ENCODE results near the gene NKPD1.

The NKPD1 gene

DNA sequence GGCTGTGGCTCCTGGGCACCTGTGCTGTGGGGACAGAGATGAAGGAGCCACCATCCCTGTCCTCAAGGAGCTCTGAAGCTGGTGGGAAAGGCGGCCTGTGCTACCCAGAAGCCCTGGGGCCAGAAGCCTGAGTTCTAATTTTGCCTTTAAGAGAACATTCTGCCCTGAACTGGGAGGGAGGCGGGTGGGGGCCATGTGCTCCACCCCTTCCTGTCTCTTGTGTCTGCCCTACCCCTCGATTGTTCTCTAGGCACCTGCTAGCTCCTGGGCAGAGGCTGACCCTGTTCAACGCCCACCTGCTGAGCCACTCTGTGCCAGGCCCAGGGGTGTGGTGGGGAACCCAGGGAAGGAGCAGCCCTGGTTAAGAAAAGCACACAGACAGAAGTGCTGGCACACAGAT is 11.4 kb upstream of the NKPD1 start:
- DNase-seq: peak; percentile 28

DNA sequence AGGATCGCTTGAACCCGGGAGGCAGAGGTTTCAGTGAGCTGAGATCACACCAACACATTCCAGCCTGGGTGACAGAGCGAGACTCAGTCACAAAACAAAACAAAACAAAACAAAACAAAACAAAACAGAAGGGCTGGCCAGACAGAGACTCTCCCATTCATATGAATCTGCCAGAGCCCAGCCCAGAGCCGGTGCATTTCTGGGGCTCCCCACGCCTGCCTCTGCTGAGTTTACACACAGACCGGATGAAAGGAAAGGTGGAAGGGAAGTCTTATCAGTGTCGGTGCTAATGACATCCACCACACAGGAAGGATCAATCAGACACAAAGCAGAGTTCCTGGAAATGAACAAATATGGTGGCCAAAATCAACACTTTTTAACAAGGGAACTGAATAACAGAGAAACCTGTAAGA is 10.4 kb upstream of the NKPD1 start:
- peak; percentile 37 for DNase-seq

DNA sequence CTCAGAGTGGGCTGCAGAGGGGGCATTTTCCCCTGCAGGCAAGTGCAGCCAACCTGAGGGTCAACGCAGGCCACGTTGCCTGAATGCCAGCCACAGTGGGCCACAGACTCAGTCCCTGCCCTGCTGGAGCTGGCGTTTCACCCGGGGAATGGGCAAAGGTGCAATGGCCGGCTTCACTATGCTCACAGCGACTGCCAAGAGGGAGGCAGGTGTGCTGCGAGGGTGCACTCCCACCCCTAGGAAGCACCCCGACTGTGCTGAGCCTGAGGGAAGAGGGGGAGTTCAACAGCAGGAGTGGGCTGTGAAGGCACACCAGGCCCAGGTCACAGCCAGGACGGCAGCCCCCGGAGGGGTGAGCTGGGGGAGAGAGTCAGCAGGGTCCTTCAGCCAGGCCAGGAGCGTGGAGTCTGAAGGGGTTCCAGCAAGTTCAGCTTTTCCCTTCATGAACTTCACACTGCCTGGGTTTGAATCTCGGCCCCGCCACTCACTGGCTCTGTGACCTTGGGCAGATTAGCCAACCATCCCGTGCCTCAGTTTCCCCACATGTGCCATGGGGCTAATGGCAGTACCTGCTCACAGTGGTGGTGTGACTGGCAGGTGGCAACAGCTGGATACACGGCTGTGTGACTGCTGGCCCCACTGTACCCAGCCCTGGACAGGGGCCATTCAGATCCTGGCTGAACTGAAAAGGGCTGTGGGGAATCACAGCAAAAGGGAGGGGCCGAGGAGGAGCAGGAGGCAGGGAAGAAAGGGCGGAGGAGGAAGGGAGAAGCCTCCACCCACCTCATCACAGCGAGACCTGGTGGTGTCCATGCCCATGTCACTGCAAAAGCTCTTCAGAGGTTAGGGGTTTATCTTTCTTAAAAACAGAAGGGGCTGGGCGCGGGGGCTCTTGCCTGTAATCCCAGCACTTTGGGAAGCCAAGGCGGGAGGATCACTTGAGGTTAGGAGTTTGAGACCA is 9.6 kb upstream of the NKPD1 start:
- no peak for DNase-seq

GRCh38 chr19:45169602-45170001 is 8.8 kb upstream of the NKPD1 start:
- no peak for DNase-seq

DNA sequence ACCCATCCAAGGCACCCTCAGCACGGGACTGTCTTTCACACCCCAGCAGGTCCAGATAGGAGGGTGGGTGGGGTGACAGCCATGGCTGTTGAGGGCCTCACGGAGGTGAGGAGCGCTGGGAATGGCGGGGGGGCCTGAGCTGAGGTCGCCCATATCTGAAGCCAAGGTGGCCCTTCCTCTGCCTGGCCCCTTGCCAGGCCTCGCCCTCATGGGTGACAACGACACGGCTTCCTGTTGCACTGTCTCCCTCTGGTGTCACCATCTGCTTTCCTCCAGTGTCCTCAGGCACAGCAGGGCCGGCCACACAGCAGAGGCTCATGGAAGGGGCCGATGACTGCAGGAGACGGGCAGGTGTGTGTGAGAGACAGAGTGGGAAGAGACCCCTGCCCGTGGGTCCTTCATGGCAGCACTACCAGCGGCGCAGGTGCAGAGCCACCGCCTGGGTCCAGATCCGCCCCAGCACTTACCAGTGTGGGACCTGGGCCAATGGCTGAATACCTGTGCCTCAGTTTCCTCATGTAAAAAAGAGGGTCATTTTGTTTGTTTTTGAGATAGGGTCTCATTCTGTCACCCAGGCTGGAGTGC is 8.1 kb upstream of the NKPD1 start:
- DNase-seq: no peak

GRCh38 chr19:45166723-45167252 is 6.0 kb upstream of the NKPD1 start:
- DNase-seq: no peak

- no peak for DNase-seq
Observed at GRCh38 chr19:45164577-45165335, 4.0 kb upstream of the NKPD1 start.

GRCh38 chr19:45163751-45164460 is 3.1 kb upstream of the NKPD1 start:
- no peak for DNase-seq

- DNase-seq: no peak
Observed at GRCh38 chr19:45163156-45163555, 2.4 kb upstream of the NKPD1 start.

DNA sequence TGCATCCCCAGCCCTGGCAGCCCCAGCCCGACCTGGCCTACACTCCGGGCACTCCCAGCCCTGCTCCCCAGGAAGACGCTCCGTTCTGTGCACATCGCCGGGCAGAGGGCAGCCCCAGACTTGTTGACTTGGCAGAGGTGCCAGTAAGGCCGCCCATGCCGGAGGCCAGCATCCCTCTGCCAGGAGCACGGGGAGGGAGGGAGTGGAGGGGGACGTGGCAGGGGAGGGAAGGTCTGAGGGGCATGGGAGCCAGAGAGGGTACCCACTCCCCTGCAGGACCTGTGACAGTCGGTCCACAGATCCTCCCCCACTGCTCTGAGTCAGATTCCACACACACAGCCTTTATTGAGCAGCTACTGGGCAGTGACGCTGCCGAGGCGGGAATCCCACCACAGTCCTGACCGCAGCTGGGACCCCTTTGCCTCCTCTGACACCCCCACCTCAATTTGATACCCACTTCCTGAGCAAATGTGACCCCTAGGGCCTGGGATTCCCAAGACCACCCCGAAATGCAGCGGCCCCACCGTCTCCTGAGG is 1.9 kb upstream of the NKPD1 start:
- no peak for DNase-seq

DNA sequence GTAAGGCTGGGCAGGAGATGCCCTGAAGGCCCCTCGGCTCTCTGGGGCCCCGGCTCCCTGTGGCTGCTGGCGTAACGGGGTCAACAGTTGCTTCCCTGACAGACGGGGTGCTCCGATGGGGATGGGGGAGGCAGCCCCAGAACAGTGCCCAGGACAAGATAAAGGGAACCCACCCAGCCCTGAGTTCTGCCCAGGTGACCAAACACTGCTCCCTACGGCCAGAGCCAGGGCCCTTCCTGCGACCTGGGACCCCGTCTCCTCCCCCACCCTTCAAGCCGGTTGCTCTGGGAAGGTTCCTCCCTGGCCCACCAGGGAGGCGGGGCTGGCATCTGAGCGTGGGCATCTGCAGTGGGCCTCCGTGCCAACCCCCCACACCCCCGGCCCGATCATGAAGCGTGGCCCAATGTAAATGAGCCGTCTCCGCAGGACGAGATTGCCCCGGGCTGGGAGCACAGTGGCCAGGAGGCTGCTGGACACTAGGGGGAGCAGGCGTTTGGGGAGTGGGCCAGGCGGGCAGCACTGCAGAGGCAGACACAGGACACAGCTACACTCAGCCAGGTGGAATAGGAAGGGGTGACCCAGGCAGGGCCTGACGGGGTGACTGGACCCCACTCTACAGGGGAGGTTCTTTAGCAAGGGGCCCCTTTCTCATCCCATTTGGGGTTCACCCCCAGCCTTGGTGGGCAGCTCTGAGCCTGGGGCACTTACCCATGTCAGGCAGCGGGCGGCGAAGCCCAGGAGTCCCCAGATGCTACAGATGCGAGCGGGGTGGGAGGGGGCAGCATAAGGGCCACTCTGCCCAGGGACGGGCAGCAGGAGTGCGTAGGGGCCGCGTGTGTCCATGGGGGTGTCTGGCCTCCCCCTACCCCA is 1.2 kb upstream of the NKPD1 start:
- DNase-seq: no peak

- no peak for DNase-seq
Observed at GRCh38 chr19:45159971-45160324, 834 bp downstream of the NKPD1 start.

GRCh38 chr19:45159210-45159970 is 1.4 kb downstream of the NKPD1 start:
- DNase-seq: no peak

DNA sequence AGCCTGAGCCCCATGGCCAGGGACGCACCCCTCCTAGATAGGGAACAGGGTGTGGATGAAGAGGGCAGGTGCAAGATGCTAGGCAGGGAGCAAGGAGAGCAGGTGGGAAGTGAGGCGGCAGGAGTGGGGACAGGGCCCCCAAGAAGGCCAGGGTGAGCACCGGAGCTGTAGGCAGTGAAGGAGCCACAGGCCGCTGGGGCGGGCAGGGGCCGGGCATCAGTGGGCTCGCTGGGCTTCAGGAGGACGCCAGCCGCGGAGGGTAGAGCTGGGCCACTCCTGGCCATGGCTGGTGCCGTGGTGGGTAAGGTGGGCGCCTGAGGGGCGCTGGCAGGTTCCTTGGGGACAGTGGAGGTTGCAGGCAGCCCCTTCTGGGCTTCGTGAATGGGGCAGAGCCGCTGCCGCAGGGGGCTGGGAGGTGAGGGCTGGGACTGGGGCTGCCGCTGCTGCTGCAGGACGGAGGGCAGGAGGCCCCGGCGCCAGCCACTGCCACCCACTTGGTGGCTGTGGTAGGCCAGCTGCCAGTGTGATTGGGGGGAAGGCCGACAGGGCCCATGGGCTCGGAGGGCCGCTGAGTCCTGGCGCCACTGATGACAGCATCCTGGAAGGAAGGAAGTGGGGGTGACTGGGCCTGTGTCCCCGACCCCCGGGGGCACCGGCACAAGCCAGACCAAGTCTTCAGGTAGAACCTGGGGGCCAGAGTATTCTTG is 2.1 kb downstream of the NKPD1 start:
- DNase-seq: no peak

DNA sequence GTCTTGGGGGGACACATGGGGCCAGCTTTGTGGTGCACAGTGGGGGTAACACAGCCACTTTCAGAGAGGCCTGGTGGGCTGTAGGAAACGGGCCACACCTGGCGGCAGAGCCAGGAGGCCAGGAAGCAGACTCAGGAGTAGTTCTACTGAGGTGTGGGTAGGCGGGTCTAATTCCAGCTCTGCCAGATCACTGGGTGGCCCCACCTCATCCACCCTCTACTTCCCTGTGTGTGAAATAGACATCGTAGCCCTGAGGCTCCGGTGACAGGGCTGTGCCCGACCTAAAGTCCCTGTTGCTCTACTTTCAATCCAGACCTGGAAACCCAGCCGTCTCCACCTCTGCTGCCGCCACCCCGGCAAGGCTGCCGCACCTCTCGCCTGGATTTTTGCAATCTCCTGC is 4.0 kb downstream of the NKPD1 start:
- DNase-seq: no peak

DNA sequence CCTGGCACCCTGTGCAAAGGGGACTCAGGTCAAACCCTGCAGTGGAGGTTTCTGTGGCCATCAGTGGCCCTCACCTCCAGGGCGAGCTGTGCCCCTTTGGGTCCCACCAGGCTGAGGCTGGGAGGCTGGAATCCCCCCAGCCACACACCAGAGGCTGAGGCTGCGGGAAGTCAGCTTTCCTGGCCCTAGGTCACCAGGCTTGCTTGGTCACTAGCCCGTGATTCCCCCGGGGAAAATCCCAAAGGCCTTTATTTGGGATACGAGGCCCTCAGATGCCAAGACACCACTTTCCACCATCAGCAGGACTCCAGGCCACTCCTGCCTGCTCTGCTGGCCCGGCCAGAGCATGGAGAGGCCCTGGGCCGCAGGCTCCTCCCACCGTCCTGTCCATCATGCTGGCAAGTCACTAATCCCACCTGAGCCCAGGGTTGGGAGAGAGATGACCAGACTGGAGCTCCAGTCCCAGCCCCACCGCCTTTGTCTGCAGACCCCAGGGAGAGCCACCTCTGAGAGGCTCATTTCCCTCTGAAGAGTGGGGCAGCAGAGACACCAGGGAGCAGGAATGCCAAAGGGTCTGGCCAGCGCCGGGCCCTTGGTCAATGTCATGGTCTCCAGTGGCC is 4.7 kb downstream of the NKPD1 start:
- no peak for DNase-seq

- no peak for DNase-seq
Observed at GRCh38 chr19:45154064-45154827, 6.5 kb downstream of the NKPD1 start.

DNA sequence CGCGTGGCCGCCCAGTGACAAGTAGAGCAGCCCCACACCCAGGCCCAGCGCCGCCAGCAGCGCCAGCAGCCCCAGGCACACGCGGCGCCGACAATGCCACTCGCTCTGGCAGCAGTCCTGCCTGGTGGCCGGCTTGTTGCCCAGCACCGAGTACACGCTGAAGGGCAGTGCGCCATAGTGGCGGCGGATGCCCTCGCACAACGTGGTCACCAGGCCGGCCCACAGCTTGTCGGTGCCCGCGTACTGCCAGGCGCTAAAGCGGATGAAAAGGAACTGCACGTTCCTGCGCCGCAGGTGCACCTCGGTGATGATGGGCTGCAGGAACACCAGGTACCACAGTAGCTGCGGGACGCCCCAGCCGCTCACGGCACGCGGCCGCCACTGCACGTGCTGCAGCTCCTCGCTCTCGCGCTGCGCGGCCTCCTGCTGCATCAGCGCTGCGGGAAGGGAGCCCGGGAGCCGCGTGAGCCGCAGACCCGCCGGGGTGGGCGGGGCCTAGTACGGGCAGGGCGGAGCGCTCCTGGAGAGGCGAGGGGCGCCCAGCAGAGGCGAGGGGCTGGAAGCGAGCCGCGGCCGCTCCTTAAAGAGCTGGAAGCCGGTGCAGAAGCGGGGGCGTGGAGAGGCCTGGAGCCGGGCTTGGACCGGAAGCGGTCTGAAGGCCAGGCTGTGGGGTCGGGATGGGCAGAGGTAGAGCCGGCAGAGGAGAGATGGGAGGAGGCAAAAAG is 7.3 kb downstream of the NKPD1 start:
- no peak for DNase-seq
